OCI-LY3 (cell line): ENCODE measurements around the gene MAP2K3.
"Not testable (repeated sequence)": the region's sequence is repeated elsewhere in the genome, so short reads cannot be mapped to it uniquely, and the experiment has no call there.

Experiments used
- EZH2phosphoT487 ChIP-seq: fragments of 200-600 bp; shearing (Covaris generic); IDR thresholded peaks from 2 replicates; pipeline ENCODE4 v1.6.1; 2018; ENCODE audit warnings: antibody characterized with exemption, mixed run types, low read depth
- TF ChIP-seq, protein P1 (sequence below): fragments of 200-600, 300-600 bp; sonication (generic); IDR thresholded peaks from 2 replicates; pipeline ENCODE4 v1.5.1; 2014; ENCODE audit warnings: antibody characterized with exemption, low read length, low read depth

- TF ChIP-seq, protein P1, sequence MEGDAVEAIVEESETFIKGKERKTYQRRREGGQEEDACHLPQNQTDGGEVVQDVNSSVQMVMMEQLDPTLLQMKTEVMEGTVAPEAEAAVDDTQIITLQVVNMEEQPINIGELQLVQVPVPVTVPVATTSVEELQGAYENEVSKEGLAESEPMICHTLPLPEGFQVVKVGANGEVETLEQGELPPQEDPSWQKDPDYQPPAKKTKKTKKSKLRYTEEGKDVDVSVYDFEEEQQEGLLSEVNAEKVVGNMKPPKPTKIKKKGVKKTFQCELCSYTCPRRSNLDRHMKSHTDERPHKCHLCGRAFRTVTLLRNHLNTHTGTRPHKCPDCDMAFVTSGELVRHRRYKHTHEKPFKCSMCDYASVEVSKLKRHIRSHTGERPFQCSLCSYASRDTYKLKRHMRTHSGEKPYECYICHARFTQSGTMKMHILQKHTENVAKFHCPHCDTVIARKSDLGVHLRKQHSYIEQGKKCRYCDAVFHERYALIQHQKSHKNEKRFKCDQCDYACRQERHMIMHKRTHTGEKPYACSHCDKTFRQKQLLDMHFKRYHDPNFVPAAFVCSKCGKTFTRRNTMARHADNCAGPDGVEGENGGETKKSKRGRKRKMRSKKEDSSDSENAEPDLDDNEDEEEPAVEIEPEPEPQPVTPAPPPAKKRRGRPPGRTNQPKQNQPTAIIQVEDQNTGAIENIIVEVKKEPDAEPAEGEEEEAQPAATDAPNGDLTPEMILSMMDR = not testable (repeated sequence)
- not testable (repeated sequence) for TF ChIP-seq EZH2phosphoT487
Observed at GRCh38 chr17:21318856-21319255, 34.3 kb downstream of the MAP2K3 start.
